ENCODE measurements around the gene LGALS3.

LGALS3 gene

DNA sequence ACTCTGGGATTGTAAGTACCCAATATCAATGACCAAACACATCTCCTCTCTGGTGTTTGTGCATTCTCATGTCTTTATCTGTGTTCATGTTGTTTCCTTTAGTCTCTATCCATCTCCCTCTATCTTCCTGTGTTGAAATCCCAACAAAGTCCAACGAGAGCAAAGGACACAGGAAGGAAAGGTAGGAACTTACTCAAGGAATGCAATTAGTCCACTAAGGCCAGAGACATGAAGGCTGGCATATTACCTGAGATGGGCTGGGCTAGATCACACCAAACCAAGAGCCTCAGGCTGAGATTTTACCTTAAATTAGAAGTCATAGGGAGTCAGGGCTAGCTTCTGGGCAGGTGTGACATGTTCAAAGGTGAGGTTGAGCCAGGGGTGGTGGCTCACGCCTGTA, 14.3 kb upstream of the LGALS3 start:
- no peak for DNase-seq (ENCODE audit: low read depth in 2 of 3, low spot score in 1 of 3)

DNA sequence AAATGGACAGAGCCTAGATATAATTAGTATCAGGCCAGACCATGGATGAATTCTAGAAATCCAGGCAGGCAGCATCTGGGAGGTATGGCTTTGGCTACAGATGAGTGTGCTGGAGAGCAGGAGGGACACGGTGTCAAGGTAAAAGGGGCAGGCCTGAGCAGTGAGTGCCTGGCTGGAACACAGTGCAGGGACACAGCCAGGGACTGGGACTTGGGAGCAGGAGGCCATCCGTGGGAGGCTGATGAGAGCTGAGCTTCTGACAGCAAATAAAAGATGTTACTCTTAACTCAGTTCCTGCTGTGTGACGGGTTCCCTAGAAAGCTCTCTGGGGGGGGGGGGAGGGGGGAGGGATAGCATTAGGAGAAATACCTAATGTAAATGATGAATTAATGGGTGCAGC, 13.6 kb upstream of the LGALS3 start:
- no peak for DNase-seq (ENCODE audit: low read depth in 2 of 3, low spot score in 1 of 3)

DNA sequence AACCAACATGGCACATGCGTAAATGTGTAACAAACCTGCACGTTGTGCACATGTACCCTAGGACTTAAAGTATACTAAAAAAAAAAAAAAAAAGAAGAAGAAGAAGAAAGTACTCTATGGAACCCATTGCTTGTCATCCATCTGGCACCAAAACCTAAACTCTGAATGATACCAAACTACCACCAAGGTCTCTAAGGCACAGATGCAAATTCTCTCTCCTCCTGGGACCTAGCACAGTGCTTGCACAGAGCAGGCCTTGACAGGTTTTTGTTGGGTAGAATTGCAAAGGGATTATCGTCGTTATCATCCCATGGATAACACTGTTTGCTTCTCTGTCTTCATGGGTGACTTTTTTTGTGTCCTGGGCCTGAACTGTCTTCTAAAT, 13.2 kb upstream of the LGALS3 start:
- no peak for DNase-seq (ENCODE audit: low read depth in 2 of 3, low spot score in 1 of 3)

DNA sequence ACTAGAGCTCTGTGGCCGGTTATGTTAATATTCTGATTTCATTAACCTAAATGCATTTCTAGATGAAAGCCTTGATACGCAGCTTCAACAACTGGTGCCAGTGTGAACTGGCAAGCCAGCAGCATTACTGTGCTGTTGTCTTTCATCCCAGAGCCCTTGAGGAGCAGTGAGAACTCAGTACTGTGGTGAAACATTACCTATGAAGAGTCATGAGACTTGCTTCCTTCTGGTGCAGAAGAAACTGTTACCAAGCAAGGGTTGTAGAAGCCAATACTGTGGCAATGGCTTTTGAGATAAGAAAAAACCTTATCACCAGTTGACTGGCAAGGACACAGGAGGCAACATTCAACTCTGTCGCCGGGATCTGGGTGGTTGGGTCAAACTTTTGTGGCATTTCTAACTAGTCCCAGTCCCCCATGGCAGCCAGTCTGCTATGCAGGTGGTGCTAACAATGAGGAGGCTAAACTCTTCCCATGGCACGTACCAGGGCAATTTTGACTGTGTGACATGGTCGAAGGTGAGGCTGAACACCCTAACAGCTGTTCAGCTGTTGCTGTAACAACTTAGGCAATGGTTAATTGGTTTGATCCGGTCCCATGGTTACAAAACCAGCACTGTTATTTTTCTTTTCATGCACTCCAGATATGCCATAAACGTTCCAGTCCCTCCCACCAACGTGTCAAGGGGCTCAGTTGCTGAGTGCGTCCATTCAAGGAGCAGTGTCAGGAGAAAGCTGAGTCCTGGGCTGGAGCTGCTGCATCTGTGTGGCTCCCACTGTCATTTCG, 12.6 kb upstream of the LGALS3 start:
- no peak for DNase-seq (ENCODE audit: low read depth in 2 of 3, low spot score in 1 of 3)

DNA sequence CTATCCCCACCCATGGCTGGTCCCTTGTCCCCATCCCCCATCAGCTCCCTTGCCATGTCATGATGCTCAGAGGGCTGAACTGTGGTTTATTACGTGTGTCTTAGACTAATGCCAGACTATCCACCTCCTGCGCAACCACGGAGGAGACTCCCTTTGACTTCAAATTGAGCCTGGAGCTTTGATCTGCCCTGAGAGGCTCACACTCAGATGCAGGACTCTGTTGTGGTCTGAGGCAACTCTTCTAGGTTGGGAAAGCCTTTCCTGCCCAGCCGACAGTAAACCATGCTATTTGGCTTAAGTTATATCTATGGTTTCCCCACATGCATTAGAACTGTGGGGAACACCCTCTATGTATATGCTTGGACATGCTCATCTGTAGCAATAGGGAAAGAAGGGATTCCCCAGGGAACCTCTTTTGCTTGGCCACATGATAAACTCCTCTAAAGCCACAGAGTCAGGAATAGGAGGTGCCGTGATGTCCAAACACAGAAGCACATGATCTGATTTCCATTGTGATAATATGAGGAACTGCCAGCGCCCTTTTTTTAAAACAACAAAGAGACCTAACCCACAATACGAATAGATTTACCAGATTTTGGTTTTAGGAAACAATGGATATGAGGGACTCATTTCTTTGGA, 11.1 kb upstream of the LGALS3 start:
- no peak for DNase-seq (ENCODE audit: low read depth in 2 of 3, low spot score in 1 of 3)

DNA sequence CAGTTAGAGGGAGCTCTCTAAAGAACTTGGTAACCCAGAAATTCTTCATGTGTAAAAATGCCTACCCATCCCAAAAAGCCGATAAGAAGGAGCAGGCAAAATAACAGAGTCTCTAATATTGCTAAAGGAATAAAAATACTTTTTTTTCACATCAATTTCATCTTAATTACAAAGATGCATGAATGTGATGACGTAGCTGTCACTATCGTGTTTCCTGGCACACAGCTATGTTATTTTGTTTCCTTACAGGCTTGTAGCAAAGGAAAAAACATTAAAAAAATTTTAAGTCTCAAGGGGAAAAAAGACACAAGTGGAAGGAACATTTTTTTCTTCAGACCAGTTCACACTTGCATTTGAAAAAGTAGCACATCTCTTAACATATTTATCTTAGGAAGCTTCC, 10.3 kb upstream of the LGALS3 start:
- no peak for DNase-seq (ENCODE audit: low read depth in 2 of 3, low spot score in 1 of 3)

DNA sequence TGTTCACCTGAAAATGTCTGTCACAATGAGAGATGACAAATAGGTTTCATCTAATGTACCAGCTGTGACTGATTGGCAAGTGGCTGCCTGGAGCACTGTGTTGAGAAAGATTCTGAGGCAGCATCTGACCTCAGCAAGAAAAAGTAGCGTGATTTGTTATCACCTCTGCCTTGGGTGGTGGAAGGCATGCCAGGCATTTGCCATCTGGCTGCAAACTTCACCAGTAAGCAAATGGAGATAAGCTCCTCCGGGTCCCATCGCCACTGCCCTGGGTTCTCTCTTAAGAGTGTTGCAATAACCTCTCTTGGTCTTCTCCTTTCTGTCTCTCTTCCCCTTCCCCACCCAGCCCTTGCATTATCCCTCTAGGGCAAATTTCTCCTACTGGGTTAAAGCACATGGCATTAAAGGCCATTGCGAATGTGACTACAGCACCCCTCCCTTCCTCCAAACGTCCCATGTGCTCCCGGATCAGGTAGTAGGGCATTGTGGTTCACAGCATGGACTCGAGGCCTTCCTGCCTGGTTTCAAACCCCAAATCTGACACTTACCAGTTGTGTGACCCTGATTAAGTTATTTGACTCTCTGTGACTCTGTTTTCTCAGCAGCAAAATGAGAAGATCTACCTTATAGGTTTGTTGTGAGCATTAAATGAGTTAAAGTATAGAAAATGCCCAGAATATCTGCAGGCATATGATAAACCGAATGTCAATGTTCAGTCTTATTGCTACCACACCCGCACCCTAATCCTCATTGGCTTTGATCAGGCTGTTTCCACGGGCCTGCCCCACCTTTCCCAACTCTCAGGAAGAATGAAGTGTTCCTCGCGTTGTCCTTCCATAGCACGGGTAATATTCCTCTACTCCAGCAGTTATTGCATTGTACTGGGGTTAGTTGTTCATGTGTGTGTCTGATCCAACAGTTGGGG, 8.2 kb upstream of the LGALS3 start:
- no peak for DNase-seq (ENCODE audit: low read depth in 2 of 3, low spot score in 1 of 3)

DNA sequence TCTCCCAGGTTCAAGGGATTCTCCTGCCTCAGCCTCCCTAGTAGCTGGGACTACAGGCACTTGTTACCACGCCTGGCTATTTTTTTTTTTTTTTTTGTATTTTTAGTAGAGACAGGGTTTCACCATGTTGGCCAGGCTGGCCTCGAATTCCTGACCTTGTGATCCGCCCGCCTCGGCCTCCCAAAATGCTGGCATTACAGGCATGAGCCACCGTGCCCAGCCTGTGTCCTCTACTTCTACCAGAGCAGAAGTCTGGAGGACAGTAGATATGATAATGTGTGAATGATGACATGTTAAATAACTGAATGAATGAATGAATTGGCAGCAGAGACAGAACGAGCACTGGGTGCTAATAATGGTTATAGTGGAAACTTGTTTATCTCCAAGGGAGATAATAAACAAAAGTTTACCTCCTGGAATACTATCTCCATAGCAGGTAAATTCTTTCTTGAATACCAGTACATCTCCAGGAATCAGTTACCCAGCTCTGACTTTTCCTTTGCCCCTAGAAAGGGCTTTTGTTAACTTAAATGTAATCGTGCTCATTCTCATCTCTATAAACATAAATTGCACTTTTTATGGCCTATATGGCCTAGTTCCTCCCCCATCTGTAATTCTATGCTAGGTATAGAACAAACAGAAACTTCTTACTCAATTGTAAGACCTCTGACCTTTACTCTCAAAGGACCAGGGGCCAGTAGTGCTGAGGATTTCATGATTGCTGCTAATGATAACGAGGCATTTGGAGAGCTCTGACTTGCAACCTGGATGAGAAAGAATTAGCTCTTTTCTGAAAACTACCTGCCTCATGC, 7.2 kb upstream of the LGALS3 start:
- no peak for DNase-seq (ENCODE audit: low read depth in 2 of 3, low spot score in 1 of 3)

DNA sequence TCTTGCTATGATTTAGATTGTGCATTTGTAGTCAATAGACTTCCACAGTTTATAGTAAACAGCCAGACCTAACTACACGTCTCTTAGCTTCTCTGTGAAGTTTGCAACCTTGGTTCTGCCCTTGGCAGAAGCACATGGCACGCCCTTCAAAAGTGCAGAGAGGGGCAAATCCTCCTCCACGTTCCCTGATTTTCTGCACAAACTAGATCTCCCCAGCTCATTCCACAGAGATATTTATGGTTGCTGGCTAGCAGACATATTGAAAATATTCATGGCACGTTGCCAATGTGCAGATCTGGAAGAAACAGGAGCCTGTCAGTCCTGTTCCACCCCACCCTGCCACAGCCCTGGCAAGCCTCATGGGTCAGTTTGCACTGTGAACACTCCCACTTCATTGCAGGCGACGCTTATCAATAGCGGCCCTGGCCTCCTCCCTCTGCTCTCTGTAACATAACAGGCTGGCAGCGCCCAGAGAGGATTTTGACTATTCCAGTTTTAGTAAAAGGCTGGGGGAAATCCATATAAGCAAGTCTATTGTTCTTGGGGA, 6.5 kb upstream of the LGALS3 start:
- no peak for DNase-seq (ENCODE audit: low read depth in 2 of 3, low spot score in 1 of 3)

DNA sequence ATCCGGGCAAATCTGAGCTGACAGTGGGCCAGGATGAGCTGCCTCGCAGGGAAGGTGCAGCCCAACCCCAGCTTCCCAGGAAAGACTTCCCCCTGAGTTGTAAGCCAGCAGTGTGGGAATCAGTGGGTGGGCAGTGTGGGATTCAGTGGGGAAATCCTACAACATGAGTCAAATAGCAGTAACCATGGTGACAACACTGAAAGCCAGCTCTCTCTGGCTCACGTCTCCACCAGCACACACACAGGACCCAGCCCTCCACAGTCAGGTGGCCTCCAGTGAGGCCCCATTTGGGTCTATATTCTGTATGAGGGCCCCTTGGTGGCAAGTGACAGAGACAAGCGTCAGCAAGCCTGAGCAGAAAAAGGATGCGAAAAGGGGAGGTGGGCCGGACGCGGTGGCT, 6.0 kb upstream of the LGALS3 start:
- DNase-seq (ENCODE audit: low read depth in 2 of 3, low spot score in 1 of 3), result no peak

DNA sequence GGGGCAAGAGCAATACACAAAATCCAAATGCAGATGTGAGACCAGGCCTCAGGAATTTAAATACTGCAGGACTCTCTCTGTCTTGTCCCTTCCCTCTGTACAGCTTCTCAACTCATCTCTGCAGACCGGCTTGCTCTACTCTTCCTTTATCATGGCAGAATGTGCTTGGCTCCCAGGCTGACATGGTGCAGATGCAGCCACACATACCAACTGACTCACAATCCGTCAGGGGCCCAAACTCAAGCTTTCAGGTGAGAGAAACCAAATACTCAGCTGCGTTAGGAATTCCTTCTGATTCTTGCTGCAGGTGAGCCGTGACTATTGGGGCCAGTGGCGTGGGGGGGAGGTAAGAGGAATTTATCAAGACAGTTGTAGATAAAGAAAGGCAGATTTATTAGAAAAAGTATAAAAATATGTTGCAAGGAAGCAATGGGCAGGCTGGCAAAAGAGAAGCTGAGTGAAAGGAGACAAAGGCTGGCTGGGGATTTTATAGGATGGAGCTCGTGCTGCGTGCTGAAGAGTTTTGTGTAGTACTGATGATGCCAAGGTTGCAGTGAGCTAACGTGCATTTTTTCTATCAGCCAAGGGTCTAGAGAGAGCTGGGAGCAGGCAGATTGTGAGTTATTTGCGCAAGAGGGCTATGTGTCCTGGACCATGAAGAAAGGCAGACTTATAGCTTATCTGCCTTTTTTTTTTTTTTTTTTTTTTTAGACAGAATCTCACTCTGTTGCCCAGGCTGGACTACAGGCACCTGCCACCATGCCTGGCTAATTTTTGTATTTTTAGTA, 5.0 kb upstream of the LGALS3 start:
- no peak for DNase-seq (ENCODE audit: low read depth in 2 of 3, low spot score in 1 of 3)

DNA sequence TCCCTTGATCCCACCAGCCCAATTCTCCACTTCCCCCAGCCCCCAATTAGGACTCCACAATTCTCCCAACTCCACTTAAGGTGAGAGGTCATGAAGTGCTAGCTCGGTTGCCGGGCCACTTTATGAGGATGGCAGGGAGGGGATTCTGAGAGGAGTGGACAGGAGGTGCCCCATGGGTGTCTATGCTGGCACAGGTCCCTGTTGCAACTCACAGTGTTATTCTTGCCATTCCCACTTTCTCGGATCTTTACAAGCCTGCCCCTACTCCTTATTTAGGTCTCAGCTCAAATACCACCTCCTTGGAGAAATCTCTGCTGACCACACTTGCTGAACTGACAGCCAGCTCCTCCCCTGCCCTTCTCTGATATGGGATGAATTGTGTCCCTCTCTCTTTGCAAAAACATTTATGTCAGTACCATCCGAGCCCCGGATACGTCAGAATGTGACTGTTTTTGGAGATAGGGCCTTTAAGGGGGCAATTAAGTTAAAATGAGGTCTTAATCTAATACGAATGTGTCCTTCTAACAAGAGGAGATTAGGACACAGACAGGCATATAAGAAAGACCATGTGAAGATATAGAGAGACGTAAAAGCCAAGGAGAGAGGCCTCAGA, 4.2 kb upstream of the LGALS3 start:
- no peak for DNase-seq (ENCODE audit: low read depth in 2 of 3, low spot score in 1 of 3)

DNA sequence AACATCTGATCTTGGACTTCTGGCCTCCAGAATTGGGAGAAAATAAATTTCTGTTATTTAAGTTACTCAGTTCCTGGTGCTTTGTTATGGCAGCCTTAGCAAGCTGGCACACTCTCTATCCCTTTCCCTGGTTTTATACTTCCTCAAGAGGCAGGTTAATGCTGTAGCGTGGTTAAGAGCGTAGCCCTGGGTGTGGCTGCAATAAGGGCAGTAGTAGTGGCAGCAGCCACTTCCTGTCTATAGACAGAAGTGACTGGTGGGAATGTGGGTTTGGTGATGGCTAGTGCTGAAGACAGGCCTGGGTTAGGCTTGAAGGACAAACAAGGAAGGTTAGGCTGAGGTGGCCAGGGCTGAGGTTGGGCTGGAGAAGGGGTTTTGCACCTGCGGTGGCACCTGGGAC, 3.6 kb upstream of the LGALS3 start:
- DNase-seq (ENCODE audit: low read depth in 2 of 3, low spot score in 1 of 3), result no peak

DNA sequence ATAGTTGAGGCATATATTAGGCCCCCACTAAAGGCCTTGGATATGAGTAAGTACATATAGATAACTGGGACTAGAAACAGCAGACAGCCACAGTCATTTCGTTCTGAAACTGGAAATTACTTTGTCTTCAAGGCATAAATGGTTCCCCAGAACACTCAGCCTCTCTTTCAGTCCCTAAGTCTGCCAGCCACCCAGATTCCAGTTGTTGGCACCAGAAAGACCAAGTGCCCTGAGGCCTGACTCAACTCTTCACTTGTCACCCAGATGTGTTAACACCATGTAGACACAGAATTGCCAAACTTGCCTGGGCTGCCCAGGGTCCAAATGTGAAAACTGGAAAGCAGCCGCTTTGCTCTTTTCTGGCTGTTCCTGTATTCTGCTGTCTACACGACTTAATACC, 3.0 kb upstream of the LGALS3 start:
- DNase-seq (ENCODE audit: low read depth in 2 of 3, low spot score in 1 of 3), result no peak

DNA sequence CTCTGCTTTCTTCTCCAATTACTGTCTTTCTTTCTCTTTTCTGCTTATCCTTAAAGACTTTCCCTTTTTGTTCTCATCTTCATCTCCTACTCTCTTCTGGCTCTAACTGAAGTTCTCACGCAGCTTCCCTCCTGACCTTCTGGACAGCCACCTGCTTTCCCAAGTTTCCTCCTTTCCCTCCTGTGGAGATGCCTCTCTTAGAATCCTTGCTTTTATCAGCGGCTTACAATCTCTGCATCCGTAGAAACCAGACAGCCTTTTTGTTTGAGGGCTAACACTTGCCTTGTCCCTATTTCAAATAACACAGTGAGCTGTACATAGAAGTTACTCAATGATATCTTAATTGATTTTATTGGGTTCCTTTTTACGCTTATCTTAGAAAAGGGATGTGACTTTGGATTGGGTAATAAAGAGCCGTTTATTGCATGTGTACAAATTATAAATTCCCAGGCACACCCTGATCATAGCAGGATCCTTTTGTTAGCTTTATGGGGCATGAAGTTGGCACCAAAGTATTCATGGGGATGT, 2.1 kb upstream of the LGALS3 start:
- no peak for DNase-seq (ENCODE audit: low read depth in 2 of 3, low spot score in 1 of 3)

DNA sequence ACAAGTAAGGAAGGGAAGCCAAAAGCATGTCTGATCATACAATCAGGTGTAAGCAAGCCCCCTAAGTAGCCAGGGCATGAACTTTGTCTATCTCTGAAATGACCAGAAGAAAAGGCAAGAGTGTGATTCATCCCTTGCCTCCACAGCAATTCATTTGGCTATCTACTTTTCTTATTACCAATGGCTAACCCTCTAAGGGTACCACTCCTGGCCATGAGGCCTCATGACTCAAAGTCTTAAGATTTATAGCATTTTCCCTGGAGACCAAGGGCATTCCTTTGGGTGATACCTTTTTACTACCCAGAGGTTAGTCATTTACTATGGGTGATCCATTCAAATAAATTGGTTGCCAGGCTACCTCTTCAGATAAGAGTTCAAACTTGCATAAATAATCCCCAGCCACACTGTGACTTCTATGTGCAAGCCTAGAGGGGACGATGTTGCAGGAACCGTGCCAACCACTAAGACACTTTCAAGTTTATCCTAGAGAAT, 1.5 kb upstream of the LGALS3 start:
- DNase-seq (ENCODE audit: low read depth in 2 of 3, low spot score in 1 of 3), result no peak

DNA sequence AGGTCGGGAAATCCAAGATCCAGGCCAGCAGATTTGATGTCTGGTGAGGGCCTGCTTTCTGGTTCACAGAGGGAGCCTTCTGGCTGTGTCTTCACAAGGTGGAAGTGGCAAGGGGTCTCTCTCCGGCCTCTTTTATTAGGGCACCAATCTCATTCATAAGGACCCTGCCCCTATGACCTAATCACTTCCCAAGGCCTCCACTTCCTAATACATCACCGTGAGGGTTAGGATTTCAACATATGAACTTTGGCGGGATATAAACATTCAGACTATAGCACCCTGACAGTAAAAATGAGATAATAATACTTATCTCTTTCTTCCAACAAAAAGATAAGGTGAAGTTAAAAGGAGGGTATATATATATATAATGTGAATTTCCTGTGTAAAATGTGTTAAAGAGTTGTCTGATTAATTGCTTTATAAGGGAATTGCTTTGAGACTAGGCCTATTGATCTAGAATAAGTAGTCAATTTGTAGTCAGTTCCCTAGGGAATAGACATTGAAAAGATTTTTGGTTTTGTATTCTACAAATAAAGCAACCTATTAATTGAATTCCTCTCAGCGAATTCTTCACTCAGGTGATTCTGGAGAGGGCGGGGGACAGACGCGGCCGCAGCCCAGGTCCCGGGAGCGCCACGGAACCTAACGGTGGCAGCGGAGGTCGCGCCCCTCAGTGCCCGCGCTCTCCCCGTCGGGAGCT, 516 bp upstream of the LGALS3 start:
- no peak for DNase-seq (ENCODE audit: low read depth in 2 of 3, low spot score in 1 of 3)

DNA sequence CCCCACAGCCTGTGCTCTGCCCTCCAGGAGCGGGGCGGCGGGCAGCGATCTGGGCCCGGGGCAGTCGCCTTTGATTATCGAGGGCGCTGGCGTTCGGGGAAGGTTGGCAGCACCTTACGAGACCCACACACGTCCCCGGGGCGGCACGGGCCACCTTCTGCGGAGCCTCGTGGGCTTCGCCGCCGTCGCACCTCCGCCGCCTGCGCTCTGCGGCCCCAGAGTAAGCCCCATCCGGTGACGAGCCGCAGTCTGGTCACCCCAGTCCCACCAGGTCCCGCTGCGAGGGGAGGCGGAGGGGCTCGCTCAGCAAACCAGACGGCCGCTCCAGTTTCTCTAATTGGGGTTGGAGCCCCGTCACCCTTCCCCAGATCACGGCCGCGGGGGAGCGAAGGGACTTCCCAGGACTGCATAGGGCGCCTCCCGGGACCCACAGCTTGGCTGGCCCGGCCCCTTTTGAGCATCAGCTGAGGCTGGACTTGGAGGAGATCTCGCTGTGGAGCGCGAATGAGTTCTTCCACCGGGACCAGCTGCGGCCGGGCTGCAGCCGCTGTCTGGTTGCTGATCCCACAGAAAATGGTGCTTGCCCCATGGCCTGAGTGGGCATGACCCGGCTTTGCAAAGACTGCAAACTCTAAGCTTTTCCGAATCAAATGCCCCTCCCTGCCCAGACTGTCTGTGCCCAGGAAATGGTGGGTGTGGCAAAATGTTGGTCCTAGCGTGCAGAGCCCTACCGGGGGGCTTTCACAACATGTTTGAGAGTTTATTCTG, 560 bp downstream of the LGALS3 start:
- DNase-seq (ENCODE audit: low read depth in 2 of 3, low spot score in 1 of 3), result no peak
